Fibroblast of lung (primary cell): ENCODE measurements around the gene ZBTB39. TPM values are rescaled to one million over a fixed set of nuclear protein-coding genes. Genes with fewer than 3 reads are reported as not detected.

Source experiments
- DNase-seq, 2 donors: peaks; one replicate each; pipeline versions ENCODE4 v3.0.0 to v3.0.0-alpha.2; 2010; ENCODE audit warnings: low read depth in 2 of 2
- H2AFZ ChIP-seq: 2 replicates; pipeline ENCODE4 v1.5.1; 2012; ENCODE audit warnings: low read length, control low read depth, inconsistent platforms
- H3K27ac ChIP-seq: 2 replicates; pipeline ENCODE4 v1.5.1; 2011; ENCODE audit warnings: low read length, control low read depth; ENCODE audit not compliant: insufficient read depth
- H3K27me3 ChIP-seq: 2 replicates; pipeline ENCODE4 v1.5.1; 2011; ENCODE audit warnings: mild to moderate bottlenecking, low read length; ENCODE audit not compliant: control insufficient read depth, insufficient read depth
- H3K36me3 ChIP-seq: 2 replicates; pipeline ENCODE4 v1.5.1; 2011; ENCODE audit warnings: low read length; ENCODE audit not compliant: control insufficient read depth, insufficient read depth
- H3K4me1 ChIP-seq: 2 replicates; pipeline ENCODE4 v1.5.1; 2011; ENCODE audit warnings: low read length; ENCODE audit not compliant: control insufficient read depth, insufficient read depth; ENCODE audit errors: extremely low read depth
- H3K4me2 ChIP-seq: 2 replicates; pipeline ENCODE4 v1.5.1; 2011; ENCODE audit warnings: low read length, control low read depth; ENCODE audit not compliant: insufficient read depth; ENCODE audit errors: extremely low read depth
- H3K4me3 ChIP-seq, 4 experiments: fragments of 200-600 bp in 1 of 4; sonication (generic) in 1 of 4; replicated peaks in 1 of 4; 2 replicates each; pipeline ENCODE4 v1.5.1; 2011 to 2016; ENCODE audit warnings: low read length in 4 of 4, low read depth in 3 of 4, mild to moderate bottlenecking in 3 of 4, control low read depth in 2 of 4, inconsistent platforms in 1 of 4, mixed read lengths in 1 of 4; ENCODE audit not compliant: insufficient read depth in 1 of 4; ENCODE audit errors: control extremely low read depth in 1 of 4
- H3K79me2 ChIP-seq: 2 replicates; pipeline ENCODE4 v1.5.1; 2012; ENCODE audit warnings: mild to moderate bottlenecking, low read length, inconsistent platforms; ENCODE audit not compliant: control insufficient read depth, insufficient read depth
- H3K9ac ChIP-seq: 2 replicates; pipeline ENCODE4 v1.5.1; 2011; ENCODE audit warnings: mild to moderate bottlenecking, low read length, control low read depth; ENCODE audit not compliant: insufficient read depth
- H3K9me3 ChIP-seq: 2 replicates; pipeline ENCODE4 v1.5.1; 2012; ENCODE audit warnings: low read depth, low read length; ENCODE audit not compliant: control insufficient read depth, insufficient read depth
- H4K20me1 ChIP-seq: 2 replicates; pipeline ENCODE4 v1.5.1; 2011; ENCODE audit warnings: low read length; ENCODE audit not compliant: control insufficient read depth, insufficient read depth; ENCODE audit errors: extremely low read depth
- EZH2 ChIP-seq: IDR thresholded peaks from 2 replicates; pipeline ENCODE4 v1.5.1; 2012; ENCODE audit warnings: low read length, control low read depth, mild to moderate bottlenecking; ENCODE audit errors: missing control alignments
- polyA plus RNA-seq, 2 donors: library from polyadenylated mRNA; depleted of rRNA in 1 of 2; stranded (reverse) in 1 of 2; unstranded in 1 of 2; fragments of >200 nt; gene quantifications; 2 replicates each; pipeline ENCODE4 v1.2.1, GENCODE V29; 2011 to 2012; ENCODE audit warnings: missing spikeins in 1 of 2
- total RNA-seq: library from RNA; depleted of rRNA; stranded (reverse); fragments of >200 nt; gene quantifications from 2 replicates; pipeline ENCODE4 v1.2.1, GENCODE V29; 2014
- TF ChIP-seq, protein P1 (sequence below), 2 donors: IDR thresholded peaks in 1 of 2; conservative IDR thresholded peaks in 1 of 2; 1 replicate in 1 of 2; 2 replicates in 1 of 2; pipeline ENCODE4 v1.5.1; 2011 to 2012; ENCODE audit warnings: low read length in 2 of 2, control low read depth in 1 of 2, inconsistent platforms in 1 of 2, low read depth in 1 of 2, mild to moderate bottlenecking in 1 of 2

ZBTB39 gene
- total and polyA plus RNA-seq, 2 donors (not counting 1 experiment from before 2014, with no cell fraction given), result 3.2 to 3.8 TPM

DNA sequence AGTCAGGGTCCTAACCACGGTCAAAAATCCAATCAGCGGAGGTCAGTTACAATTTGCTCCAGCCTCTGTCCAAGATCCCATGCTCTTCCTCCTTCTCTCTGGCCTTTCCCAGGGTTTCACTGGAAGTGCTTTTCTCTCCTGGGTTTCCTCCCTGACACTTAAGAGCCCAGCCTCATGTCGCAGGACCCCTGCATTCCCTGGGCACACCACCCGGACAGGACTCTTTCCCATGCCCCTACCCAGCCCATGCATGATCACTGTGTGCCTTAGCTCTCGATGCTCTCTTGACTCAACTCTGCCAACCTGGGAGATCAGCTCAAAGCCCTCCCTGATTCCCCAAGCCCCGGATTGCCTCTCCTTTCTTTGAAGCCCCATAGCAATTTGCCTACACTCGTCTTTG, 25.4 kb upstream of the ZBTB39 start:
- no peak overlapping the region for H3K4me3 ChIP-seq
- H3K9me3 ChIP-seq, result no peaks in the 10 kb centered on the region
- H3K4me1 ChIP-seq, result no peaks in the 10 kb centered on the region
- no peaks in the 10 kb centered on the region for H3K36me3 ChIP-seq
- no peak overlapping the region for H3K4me2 ChIP-seq
- no peak overlapping the region for H3K27ac ChIP-seq
- no peaks in the 10 kb centered on the region for H4K20me1 ChIP-seq
- TF ChIP-seq, protein P1, sequence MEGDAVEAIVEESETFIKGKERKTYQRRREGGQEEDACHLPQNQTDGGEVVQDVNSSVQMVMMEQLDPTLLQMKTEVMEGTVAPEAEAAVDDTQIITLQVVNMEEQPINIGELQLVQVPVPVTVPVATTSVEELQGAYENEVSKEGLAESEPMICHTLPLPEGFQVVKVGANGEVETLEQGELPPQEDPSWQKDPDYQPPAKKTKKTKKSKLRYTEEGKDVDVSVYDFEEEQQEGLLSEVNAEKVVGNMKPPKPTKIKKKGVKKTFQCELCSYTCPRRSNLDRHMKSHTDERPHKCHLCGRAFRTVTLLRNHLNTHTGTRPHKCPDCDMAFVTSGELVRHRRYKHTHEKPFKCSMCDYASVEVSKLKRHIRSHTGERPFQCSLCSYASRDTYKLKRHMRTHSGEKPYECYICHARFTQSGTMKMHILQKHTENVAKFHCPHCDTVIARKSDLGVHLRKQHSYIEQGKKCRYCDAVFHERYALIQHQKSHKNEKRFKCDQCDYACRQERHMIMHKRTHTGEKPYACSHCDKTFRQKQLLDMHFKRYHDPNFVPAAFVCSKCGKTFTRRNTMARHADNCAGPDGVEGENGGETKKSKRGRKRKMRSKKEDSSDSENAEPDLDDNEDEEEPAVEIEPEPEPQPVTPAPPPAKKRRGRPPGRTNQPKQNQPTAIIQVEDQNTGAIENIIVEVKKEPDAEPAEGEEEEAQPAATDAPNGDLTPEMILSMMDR (conservative IDR thresholded peaks at IDR 0.05 in 1 of 2, IDR thresholded peaks at IDR 0.05 in 1 of 2; ENCODE audit: low read depth in 1 of 2, low read length in 2 of 2), result no peak
- no peak for TF ChIP-seq EZH2
- H3K27me3 ChIP-seq, result peaks cover 36% of the 10 kb centered on the region
- no peak for DNase-seq
- no peak overlapping the region for H3K9ac ChIP-seq
- no peaks in the 10 kb centered on the region for H3K79me2 ChIP-seq
- H2AFZ ChIP-seq, result no peak overlapping the region

DNA sequence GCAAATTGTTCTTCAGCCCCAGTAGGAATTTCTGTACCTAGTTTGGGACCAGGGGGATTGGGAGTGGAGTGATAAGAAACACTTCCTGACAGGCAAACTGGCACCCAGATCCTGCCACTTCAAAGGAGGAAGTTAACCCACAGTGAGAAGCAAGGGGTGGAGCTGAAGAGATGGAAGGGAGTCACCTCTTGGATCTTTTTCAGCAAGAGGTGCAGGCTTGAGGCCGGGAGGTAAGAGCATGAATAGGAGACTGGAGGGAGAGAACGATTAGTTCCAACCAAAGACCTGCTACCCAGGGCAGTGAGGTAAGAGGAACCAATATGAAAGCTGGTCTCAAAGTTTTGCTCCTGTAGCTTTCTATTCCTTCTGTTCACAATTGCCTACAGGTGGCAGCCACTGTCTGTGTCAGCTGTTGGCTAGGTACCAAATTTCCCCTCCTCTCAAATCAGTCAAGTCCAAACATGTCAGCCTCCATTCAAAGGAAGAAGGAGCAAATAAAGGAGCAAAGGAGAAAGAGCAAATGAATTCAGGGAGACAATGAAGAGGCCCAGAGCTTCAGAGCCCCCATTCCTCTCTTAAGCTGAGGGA, 24.9 kb upstream of the ZBTB39 start:
- H2AFZ ChIP-seq, result no peak overlapping the region
- DNase-seq, result no peak
- TF ChIP-seq, protein P1 (conservative IDR thresholded peaks at IDR 0.05 in 1 of 2, IDR thresholded peaks at IDR 0.05 in 1 of 2; ENCODE audit: low read depth in 1 of 2, low read length in 2 of 2), result no peak
- TF ChIP-seq EZH2, result no peak
- no peak overlapping the region for H3K4me3 ChIP-seq
- no peaks in the 10 kb centered on the region for H3K36me3 ChIP-seq
- H3K9me3 ChIP-seq, result no peaks in the 10 kb centered on the region
- H3K27ac ChIP-seq, result no peak overlapping the region
- peaks cover 38% of the 10 kb centered on the region for H3K27me3 ChIP-seq
- no peak overlapping the region for H3K9ac ChIP-seq
- no peaks in the 10 kb centered on the region for H3K4me1 ChIP-seq
- H4K20me1 ChIP-seq, result no peaks in the 10 kb centered on the region
- no peak overlapping the region for H3K4me2 ChIP-seq
- no peaks in the 10 kb centered on the region for H3K79me2 ChIP-seq

DNA sequence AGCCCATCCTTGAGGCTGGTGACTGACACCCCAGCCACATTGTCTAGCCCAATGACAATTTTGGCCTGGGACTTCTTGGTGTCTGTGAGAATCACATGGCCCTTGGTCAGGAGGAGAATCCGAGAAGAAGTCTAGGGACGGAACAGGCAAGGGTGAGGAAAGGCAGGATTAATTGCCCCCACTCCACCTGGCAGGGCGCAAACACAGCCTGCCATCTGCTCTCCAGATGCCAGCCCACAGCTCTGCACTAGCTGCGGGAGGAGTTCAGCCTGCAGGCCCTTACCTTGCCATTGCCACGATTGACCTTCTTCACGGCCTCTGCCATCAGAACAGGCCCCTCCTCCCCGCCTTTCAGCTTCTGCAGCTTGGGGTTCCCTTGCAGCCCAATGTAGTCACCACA, 23.1 kb upstream of the ZBTB39 start:
- H3K4me2 ChIP-seq, result no peak overlapping the region
- H3K4me1 ChIP-seq, result no peaks in the 10 kb centered on the region
- no peak overlapping the region for H3K4me3 ChIP-seq
- no peak overlapping the region for H3K27ac ChIP-seq
- no peaks in the 10 kb centered on the region for H3K79me2 ChIP-seq
- no peaks in the 10 kb centered on the region for H3K36me3 ChIP-seq
- H3K9me3 ChIP-seq, result no peaks in the 10 kb centered on the region
- peaks cover 40% of the 10 kb centered on the region for H3K27me3 ChIP-seq
- H4K20me1 ChIP-seq, result no peaks in the 10 kb centered on the region
- no peak overlapping the region for H3K9ac ChIP-seq
- no peak for TF ChIP-seq EZH2
- TF ChIP-seq, protein P1 (conservative IDR thresholded peaks at IDR 0.05 in 1 of 2, IDR thresholded peaks at IDR 0.05 in 1 of 2; ENCODE audit: low read depth in 1 of 2, low read length in 2 of 2), result no peak
- no peak overlapping the region for H2AFZ ChIP-seq
- no peak for DNase-seq
